ACC112 (cell line): ENCODE data around the gene SLC16A8.

Experiments used
- H2AFZ ChIP-seq: fragments of 200-600 bp; sonication (generic); one replicate; pipeline ENCODE4 v1.6.0; 2017; ENCODE audit warnings: antibody characterized with exemption, low read length; ENCODE audit not compliant: unreplicated experiment
- H3K27ac ChIP-seq: fragments of 200-600 bp; sonication (generic); 2 replicates; pipeline ENCODE4 v1.5.1; 2014; ENCODE audit warnings: low read depth, mild to moderate bottlenecking, antibody characterized with exemption, low read length, moderate library complexity
- H3K27me3 ChIP-seq: fragments of 200-600 bp; sonication (generic); 2 replicates; pipeline ENCODE4 v1.6.1; 2014; ENCODE audit warnings: mild to moderate bottlenecking, antibody characterized with exemption, low read length, moderate library complexity, mixed read lengths; ENCODE audit not compliant: insufficient read depth
- H3K36me3 ChIP-seq: fragments of 200-600 bp; sonication (generic); 2 replicates; pipeline ENCODE4 v1.6.1; 2016; ENCODE audit warnings: mild to moderate bottlenecking, antibody characterized with exemption, low read length, moderate library complexity, mixed read lengths; ENCODE audit not compliant: insufficient read depth
- H3K4me1 ChIP-seq: fragments of 200-600 bp; sonication (generic); one replicate; pipeline ENCODE4 v1.6.1; 2016; ENCODE audit warnings: low read length, mixed read lengths; ENCODE audit not compliant: insufficient read depth, unreplicated experiment, control insufficient read depth
- H3K4me3 ChIP-seq: fragments of 200-600 bp; sonication (generic); 2 replicates; pipeline ENCODE4 v1.5.1; 2014; ENCODE audit warnings: mild to moderate bottlenecking, low read depth, low read length
- H3K79me2 ChIP-seq: fragments of 200-600 bp; sonication (generic); one replicate; pipeline ENCODE4 v1.6.0; 2016; ENCODE audit warnings: low read length; ENCODE audit not compliant: control insufficient read depth, unreplicated experiment, insufficient read depth

SLC16A8 gene

DNA sequence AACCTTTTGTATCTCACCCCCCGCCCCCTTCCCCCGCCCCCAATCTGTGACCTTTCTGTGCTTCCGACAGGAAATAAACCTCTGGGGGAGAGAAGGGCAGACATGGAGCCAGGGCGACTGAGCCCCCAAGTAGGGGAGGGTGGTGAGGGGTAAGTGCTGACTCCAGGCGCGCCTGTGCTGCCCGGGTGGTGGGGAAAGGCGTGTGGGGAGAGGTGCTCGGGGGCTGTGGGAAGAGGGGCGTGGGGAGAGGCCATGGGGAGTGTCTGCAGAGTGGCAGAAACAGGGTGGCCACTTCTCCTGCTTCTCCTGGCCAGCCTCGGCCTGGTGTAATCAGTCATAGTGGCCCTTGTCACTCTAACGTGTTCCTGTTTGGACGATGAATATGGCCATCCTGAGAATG is 8.0 kb downstream of the SLC16A8 start:
- no peaks in the 10 kb centered on the region for H3K4me1 ChIP-seq
- no peak overlapping the region for H2AFZ ChIP-seq
- H3K36me3 ChIP-seq: no peaks in the 10 kb centered on the region
- no peaks in the 10 kb centered on the region for H3K79me2 ChIP-seq
- H3K4me3 ChIP-seq: no peak overlapping the region
- H3K27ac ChIP-seq: no peak overlapping the region
- no peaks in the 10 kb centered on the region for H3K27me3 ChIP-seq

GRCh38 chr22:38075105-38075825 is 8.7 kb downstream of the SLC16A8 start:
- Histone ChIP-seq H3K79me2 (no peaks in the 10 kb centered on the region), H3K27me3 (no peaks in the 10 kb centered on the region), H3K4me1 (no peaks in the 10 kb centered on the region), H3K27ac (no peak overlapping the region), H3K36me3 (no peaks in the 10 kb centered on the region), H3K4me3 (no peak overlapping the region), H2AFZ (no peak overlapping the region)

- H3K4me1 ChIP-seq: no peaks in the 10 kb centered on the region
- H3K79me2 ChIP-seq: no peaks in the 10 kb centered on the region
- no peak overlapping the region for H2AFZ ChIP-seq
- H3K27ac ChIP-seq: no peak overlapping the region
- no peaks in the 10 kb centered on the region for H3K27me3 ChIP-seq
- no peak overlapping the region for H3K4me3 ChIP-seq
- no peaks in the 10 kb centered on the region for H3K36me3 ChIP-seq
Observed at GRCh38 chr22:38074181-38075104, 9.5 kb downstream of the SLC16A8 start.

- Histone ChIP-seq H3K27ac (no peak overlapping the region), H3K27me3 (no peaks in the 10 kb centered on the region), H3K36me3 (no peaks in the 10 kb centered on the region), H3K4me1 (no peaks in the 10 kb centered on the region), H2AFZ (no peak overlapping the region), H3K79me2 (no peaks in the 10 kb centered on the region), H3K4me3 (no peak overlapping the region)
Observed at GRCh38 chr22:38073150-38074130, 10.5 kb downstream of the SLC16A8 start.

GRCh38 chr22:38072322-38073149 is 11.4 kb downstream of the SLC16A8 start:
- H3K4me3 ChIP-seq: no peak overlapping the region
- H3K4me1 ChIP-seq: no peaks in the 10 kb centered on the region
- H3K36me3 ChIP-seq: no peaks in the 10 kb centered on the region
- H2AFZ ChIP-seq: no peak overlapping the region
- no peaks in the 10 kb centered on the region for H3K27me3 ChIP-seq
- H3K27ac ChIP-seq: no peak overlapping the region
- no peaks in the 10 kb centered on the region for H3K79me2 ChIP-seq

DNA sequence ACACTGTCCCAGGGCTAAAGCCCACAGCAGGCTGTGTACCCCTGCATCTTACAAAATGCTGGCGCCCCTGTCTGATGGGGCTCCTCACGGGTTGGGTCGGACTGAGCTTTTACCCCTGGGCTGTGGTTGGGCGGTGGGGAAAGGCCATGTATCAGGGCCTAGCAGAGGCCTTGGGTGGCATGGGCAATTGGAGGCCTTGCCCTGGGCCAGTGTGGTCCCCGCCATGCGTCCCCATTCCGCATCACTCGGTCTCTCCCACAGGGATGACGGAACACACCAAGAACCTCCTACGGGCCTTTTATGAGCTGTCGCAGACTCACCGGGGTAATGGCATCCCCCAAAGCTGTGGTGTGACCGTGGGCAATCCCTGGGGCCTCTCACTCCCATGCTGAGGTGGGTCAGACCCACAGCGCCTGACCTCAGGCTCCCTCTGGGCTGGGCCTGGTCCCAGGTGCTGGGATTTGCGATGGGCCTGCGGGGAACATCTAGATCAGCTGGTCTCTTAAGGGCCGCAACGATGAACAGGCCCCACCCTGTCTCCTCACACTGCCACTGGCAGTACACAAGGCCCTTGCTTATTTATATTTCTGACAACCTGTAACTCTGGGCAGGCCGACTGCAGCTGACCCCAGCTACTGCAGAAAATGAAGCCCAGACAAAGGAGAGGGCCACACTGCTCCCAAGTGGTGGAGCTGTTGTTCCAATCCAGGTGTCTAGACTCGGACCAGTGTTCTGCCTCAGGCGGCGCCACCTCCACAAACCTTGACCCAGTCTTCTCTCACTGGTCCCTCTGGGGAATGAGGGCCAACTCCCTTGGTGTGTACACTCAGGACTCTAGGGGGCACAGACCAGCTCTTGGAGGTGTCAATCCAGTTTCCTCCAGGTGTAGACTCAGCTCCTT is 12.3 kb downstream of the SLC16A8 start:
- Histone ChIP-seq H3K27ac (no peak overlapping the region), H2AFZ (no peak overlapping the region), H3K4me3 (no peak overlapping the region), H3K4me1 (no peaks in the 10 kb centered on the region), H3K27me3 (no peaks in the 10 kb centered on the region), H3K79me2 (no peaks in the 10 kb centered on the region), H3K36me3 (no peaks in the 10 kb centered on the region)

DNA sequence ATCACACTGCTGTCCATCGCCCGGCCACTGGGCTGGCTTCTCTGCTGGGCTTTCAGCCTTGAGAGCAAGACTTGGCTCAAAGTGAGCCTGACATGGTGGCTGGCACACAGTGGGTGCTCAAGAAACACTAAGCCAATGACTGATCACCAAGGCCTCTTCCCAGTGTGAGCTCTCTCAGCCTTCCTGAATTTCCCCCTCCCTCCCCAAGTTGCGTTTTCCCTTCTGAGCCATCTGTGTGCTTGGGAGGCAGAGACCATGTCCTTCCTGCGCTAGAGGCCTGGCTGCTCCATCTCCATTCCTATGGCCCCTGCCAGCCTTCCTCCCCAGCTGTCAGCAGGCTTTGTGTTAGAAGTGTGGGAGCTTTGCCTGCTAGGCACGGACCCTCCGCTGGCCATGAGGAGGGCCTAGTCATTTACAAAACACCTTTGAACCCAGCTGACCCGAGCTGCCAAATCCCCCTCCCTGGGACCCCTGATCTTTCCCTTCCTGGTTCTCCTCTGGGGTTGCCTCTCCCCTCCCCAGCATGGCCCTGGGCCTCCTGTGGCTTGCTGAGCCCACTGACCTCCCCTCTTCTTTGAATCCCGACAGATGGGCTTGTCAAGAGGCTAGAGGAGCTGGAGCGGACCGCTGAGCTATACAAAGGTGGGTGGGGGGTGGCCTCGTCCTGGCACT is 13.6 kb downstream of the SLC16A8 start:
- H3K27ac ChIP-seq: no peak overlapping the region

DNA sequence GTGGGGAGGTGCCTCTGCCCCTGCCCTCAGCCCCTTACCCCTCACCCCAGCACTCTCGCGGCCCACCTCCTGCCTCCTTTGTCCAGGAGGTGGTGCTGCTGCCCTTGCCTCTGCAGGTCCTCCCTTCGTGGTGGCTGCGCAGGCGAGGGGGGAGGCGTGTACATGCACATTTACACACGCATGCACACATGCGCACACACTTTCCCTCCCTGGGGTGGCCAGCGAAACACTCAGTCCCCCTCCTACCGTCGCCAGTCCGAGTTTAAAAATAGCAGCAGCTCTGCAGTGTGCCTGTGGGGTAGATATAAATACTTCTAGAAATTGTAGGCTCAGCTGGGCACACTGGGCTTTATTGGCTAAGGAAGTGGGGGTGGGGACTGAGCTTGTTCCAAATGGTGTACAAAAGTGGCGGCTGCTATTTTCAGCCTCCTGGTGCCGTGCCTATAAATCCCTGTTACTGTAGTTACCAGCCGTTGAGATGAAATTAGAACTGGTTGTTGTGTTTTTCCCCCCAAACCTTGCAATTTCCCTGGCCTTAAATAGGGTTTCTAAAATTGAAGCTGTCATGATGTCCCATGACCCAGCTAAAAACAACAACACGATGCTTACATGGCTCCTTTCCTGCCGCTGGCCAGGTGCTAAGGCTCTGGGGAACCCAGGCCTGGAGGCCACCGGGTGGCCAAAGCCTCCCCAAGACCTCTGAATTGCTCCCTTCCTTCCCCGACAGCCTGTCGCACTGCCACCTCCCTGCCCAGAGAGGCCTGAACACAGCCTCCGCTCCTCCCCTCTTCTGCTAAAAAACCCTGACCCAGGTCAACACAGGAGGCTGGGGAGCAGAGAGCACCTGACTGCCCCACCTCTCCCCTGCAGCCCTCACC is 14.4 kb downstream of the SLC16A8 start:
- Histone ChIP-seq H3K4me3 (no peak overlapping the region), H3K79me2 (no peaks in the 10 kb centered on the region), H3K36me3 (no peaks in the 10 kb centered on the region), H3K4me1 (no peaks in the 10 kb centered on the region), H3K27me3 (no peaks in the 10 kb centered on the region), H3K27ac (no peak overlapping the region), H2AFZ (no peak overlapping the region)

More for the DNA sequence above, 13.6 kb downstream of the SLC16A8 start:
- Histone ChIP-seq H3K4me3 (no peak overlapping the region), H2AFZ (no peak overlapping the region), H3K36me3 (no peaks in the 10 kb centered on the region), H3K79me2 (no peaks in the 10 kb centered on the region), H3K4me1 (no peaks in the 10 kb centered on the region), H3K27me3 (no peaks in the 10 kb centered on the region)
